C4-2B (cell line): Measurements from ENCODE around the gene AMOTL2.

ENCODE experiments used
- ZFX ChIP-seq: fragments of 450-650 bp; IDR thresholded peaks from 2 replicates; pipeline ENCODE4 v1.6.1; 2017
- TF ChIP-seq, protein P1 (sequence below): fragments of 450-650 bp; conservative IDR thresholded peaks from 2 replicates; pipeline ENCODE4 v1.5.1; 2017; ENCODE audit warnings: mild to moderate bottlenecking

DNA sequence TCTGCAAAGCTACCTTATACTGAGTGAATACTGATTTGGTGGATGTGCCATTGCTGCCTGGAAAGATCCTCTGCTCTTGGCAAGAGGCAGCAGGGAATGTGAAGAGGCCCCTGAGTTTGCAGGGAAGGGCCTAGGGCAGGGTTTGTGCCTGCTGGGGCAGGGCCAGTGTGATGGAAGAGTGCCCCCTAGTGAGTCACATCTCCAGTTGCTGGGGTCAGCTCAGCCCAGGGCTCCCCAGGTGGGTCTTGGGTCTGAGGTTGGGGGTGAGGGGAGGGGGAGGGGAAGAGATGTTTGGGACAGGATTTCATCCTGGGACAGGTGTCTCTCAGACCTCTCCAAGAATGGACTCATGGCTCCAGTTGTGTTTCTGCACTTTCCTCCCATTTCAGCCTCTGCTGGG, 4.1 kb upstream of the AMOTL2 start:
- TF ChIP-seq, protein P1, sequence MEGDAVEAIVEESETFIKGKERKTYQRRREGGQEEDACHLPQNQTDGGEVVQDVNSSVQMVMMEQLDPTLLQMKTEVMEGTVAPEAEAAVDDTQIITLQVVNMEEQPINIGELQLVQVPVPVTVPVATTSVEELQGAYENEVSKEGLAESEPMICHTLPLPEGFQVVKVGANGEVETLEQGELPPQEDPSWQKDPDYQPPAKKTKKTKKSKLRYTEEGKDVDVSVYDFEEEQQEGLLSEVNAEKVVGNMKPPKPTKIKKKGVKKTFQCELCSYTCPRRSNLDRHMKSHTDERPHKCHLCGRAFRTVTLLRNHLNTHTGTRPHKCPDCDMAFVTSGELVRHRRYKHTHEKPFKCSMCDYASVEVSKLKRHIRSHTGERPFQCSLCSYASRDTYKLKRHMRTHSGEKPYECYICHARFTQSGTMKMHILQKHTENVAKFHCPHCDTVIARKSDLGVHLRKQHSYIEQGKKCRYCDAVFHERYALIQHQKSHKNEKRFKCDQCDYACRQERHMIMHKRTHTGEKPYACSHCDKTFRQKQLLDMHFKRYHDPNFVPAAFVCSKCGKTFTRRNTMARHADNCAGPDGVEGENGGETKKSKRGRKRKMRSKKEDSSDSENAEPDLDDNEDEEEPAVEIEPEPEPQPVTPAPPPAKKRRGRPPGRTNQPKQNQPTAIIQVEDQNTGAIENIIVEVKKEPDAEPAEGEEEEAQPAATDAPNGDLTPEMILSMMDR = peak; percentile 56
- TF ChIP-seq ZFX = no peak
